Endothelial cell of umbilical vein (primary cell): ENCODE data around the gene HMGXB3.

Source experiments
- EZH2 ChIP-seq: IDR thresholded peaks from 2 replicates; pipeline ENCODE4 v1.6.1; 2012; ENCODE audit warnings: borderline replicate concordance, low read depth, mild to moderate bottlenecking, moderate library complexity, low read length, inconsistent platforms; ENCODE audit not compliant: severe bottlenecking
- FOS ChIP-seq: IDR thresholded peaks from 2 replicates; pipeline ENCODE4 v1.6.1; 2011; ENCODE audit warnings: mild to moderate bottlenecking, low read length, moderate library complexity, borderline replicate concordance; ENCODE audit not compliant: insufficient read depth
- GATA2 ChIP-seq: IDR thresholded peaks from 2 replicates; pipeline ENCODE4 v1.7.0; 2011; ENCODE audit warnings: low read depth, mild to moderate bottlenecking, moderate library complexity, mixed read lengths, low read length; ENCODE audit not compliant: insufficient read length, insufficient read depth
- POLR2A ChIP-seq: IDR thresholded peaks from 2 replicates; pipeline ENCODE4 v1.6.1; 2012; ENCODE audit warnings: low read depth, mild to moderate bottlenecking, control low read depth, low read length
- POLR2AphosphoS5 ChIP-seq: IDR thresholded peaks from 2 replicates; pipeline ENCODE4 v1.6.1; 2012; ENCODE audit warnings: low read depth, mild to moderate bottlenecking, control low read depth, low read length, moderate library complexity; ENCODE audit not compliant: insufficient read depth
- TF ChIP-seq, protein P1 (sequence below), 2 donors: IDR thresholded peaks; 1 replicate in 1 of 2; 2 replicates in 1 of 2; pipeline ENCODE4 v1.5.1; 2011; ENCODE audit warnings: low read length in 2 of 2, mild to moderate bottlenecking in 2 of 2, moderate library complexity in 2 of 2, control low read depth in 1 of 2, inconsistent platforms in 1 of 2, low read depth in 1 of 2; ENCODE audit not compliant: insufficient read depth in 1 of 2; ENCODE audit errors: extremely low read depth in 1 of 2
- TF ChIP-seq, protein P2 (sequence below): IDR thresholded peaks from 2 replicates; pipeline ENCODE4 v1.6.1; 2011; ENCODE audit not compliant: insufficient read depth, insufficient read length

GRCh38 chr5:150075233-150075632 is 74.7 kb downstream of the HMGXB3 start:
- TF ChIP-seq, protein P1, sequence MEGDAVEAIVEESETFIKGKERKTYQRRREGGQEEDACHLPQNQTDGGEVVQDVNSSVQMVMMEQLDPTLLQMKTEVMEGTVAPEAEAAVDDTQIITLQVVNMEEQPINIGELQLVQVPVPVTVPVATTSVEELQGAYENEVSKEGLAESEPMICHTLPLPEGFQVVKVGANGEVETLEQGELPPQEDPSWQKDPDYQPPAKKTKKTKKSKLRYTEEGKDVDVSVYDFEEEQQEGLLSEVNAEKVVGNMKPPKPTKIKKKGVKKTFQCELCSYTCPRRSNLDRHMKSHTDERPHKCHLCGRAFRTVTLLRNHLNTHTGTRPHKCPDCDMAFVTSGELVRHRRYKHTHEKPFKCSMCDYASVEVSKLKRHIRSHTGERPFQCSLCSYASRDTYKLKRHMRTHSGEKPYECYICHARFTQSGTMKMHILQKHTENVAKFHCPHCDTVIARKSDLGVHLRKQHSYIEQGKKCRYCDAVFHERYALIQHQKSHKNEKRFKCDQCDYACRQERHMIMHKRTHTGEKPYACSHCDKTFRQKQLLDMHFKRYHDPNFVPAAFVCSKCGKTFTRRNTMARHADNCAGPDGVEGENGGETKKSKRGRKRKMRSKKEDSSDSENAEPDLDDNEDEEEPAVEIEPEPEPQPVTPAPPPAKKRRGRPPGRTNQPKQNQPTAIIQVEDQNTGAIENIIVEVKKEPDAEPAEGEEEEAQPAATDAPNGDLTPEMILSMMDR (IDR thresholded peaks at IDR 0.05; ENCODE audit: extremely low read depth in 1 of 2, insufficient read depth in 1 of 2, low read depth in 1 of 2, low read length in 2 of 2): no peak
- TF ChIP-seq POLR2A (no peak), GATA2 (no peak), POLR2AphosphoS5 (no peak), EZH2 (no peak), FOS (no peak)
- TF ChIP-seq, protein P2, sequence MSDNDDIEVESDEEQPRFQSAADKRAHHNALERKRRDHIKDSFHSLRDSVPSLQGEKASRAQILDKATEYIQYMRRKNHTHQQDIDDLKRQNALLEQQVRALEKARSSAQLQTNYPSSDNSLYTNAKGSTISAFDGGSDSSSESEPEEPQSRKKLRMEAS: no peak
